Heart left ventricle (tissue), 13 donors: Measurements from ENCODE around the gene LRIG1.
A peak's percentile ranks its signal among the peaks of the same experiment; 100 is the strongest.

Experiments used
- CTCF ChIP-seq, 12 donors: fragments of 200-600 bp; sonication (generic) in 4 of 12; IDR thresholded peaks; one replicate each; pipeline versions ENCODE4 v1.5.0 to v1.8.0; 2018 to 2022; ENCODE audit warnings: antibody characterized with exemption in 12 of 12, mild to moderate bottlenecking in 5 of 12
- POLR2A ChIP-seq, 2 donors: fragments of 450-650 bp; IDR thresholded peaks; one replicate each; pipeline ENCODE4 v1.6.1; 2017; ENCODE audit warnings: antibody characterized with exemption in 2 of 2, mild to moderate bottlenecking in 2 of 2, moderate library complexity in 2 of 2
- donor health status: ischemic (EF 13 %, LVEDD 7.1; RV severe dilation, severe dysfunction).
- donor health status: DM: no; HTN: yes; CAD: no.
- donor health status: DM: no; HTN: no; CAD: no.
- donor health status: ischemic (EF 25% LVEDD 6.9; RV normal size, moderate dysfunction).
- donor health status: ischemic (EF 25% LVEDD 5.7; RV mildly dilated, moderate dysfunction).
- donor health status: ischemic (EF 35%, LVEDD 5.7; RV mildly dilated, moderate dysfunction).
- donor health status: nonischemic (EF 11% LVEDD 7.7; RV severe dilation, severe dysfunction).
- donor health status: DM: yes; HTN: yes; CAD: no.
- donor health status: PGD.
- donor health status: ischemic (EF 29% LVEDD 5.4; RV normal size, mild dysfunction).
- donor health status: nonischemic (EF 23%, LVEDD 6.1; RV moderate dilation, normal function).

- TF ChIP-seq CTCF (IDR thresholded peaks at IDR 0.05), result peak in 1 of 12 donors; percentile 5
- no peak for TF ChIP-seq POLR2A (IDR thresholded peaks at IDR 0.05)
Measured at GRCh38 chr3:66423791-66424190, 77.0 kb downstream of the LRIG1 start.
